PFSK-1 (cell line): Measurements from ENCODE around the gene PRKAR2A.

Source experiments
- FOXP2 ChIP-seq: optimal IDR thresholded peaks from 2 replicates; pipeline ENCODE3; 2011; ENCODE audit warnings: borderline replicate concordance, control low read depth, inconsistent platforms; ENCODE audit not compliant: insufficient read depth; ENCODE audit errors: extremely low read length, extremely low read depth
- POLR2AphosphoS5 ChIP-seq: IDR thresholded peaks from 2 replicates; pipeline ENCODE4 v1.6.1; 2012; ENCODE audit warnings: low read depth, mild to moderate bottlenecking, control low read depth, low read length, moderate library complexity
- REST ChIP-seq, 2 experiments: IDR thresholded peaks; 2 replicates each; pipeline versions ENCODE4 v1.6.1 to v1.8.0; 2011 to 2012; ENCODE audit warnings: low read depth in 2 of 2, low read length in 2 of 2, control low read depth in 1 of 2, inconsistent platforms in 1 of 2, mild to moderate bottlenecking in 1 of 2, moderate library complexity in 1 of 2; ENCODE audit not compliant: insufficient read depth in 1 of 2
- SIN3A ChIP-seq: IDR thresholded peaks from 2 replicates; pipeline ENCODE4 v1.6.1; 2012; ENCODE audit warnings: mild to moderate bottlenecking, low read length, moderate library complexity, borderline replicate concordance; ENCODE audit not compliant: insufficient read depth
- TAF1 ChIP-seq: IDR thresholded peaks from 2 replicates; pipeline ENCODE4 v1.6.1; 2012; ENCODE audit warnings: low read length, control low read depth, borderline replicate concordance; ENCODE audit not compliant: insufficient read depth

Gene PRKAR2A

GRCh38 chr3:48845170-48845569 lies 2.5 kb downstream of the PRKAR2A start:
- no peak for TF ChIP-seq POLR2AphosphoS5
- no peak for TF ChIP-seq SIN3A

- no peak for TF ChIP-seq SIN3A
- TF ChIP-seq FOXP2 = no peak
- TF ChIP-seq TAF1 = no peak
- TF ChIP-seq REST (IDR thresholded peaks at IDR 0.05; ENCODE audit: insufficient read depth in 1 of 2, low read depth in 2 of 2, low read length in 2 of 2) = no peak
- no peak for TF ChIP-seq POLR2AphosphoS5
These were observed 10.5 kb downstream of the PRKAR2A start for GRCh38 chr3:48837163-48837562.

- no peak for TF ChIP-seq FOXP2
- no peak for TF ChIP-seq REST (IDR thresholded peaks at IDR 0.05; ENCODE audit: insufficient read depth in 1 of 2, low read depth in 2 of 2, low read length in 2 of 2)
- no peak for TF ChIP-seq SIN3A
These were observed 11.9 kb downstream of the PRKAR2A start for GRCh38 chr3:48835650-48836366.

GRCh38 chr3:48832684-48833083 lies 15.0 kb downstream of the PRKAR2A start:
- TF ChIP-seq SIN3A = no peak
- TF ChIP-seq TAF1 = no peak
- no peak for TF ChIP-seq POLR2AphosphoS5
- no peak for TF ChIP-seq REST (IDR thresholded peaks at IDR 0.05; ENCODE audit: insufficient read depth in 1 of 2, low read depth in 2 of 2, low read length in 2 of 2)
- TF ChIP-seq FOXP2 = no peak

- TF ChIP-seq SIN3A (no peak), POLR2AphosphoS5 (no peak)
These were observed 17.0 kb downstream of the PRKAR2A start for GRCh38 chr3:48830715-48831114.

GRCh38 chr3:48826451-48826850 lies 21.2 kb downstream of the PRKAR2A start:
- TF ChIP-seq TAF1 = no peak
- no peak for TF ChIP-seq POLR2AphosphoS5
- TF ChIP-seq SIN3A = no peak
- TF ChIP-seq REST (IDR thresholded peaks at IDR 0.05; ENCODE audit: insufficient read depth in 1 of 2, low read depth in 2 of 2, low read length in 2 of 2) = no peak
- TF ChIP-seq FOXP2 = no peak
